Measurements from ENCODE around the gene PLD1. TPM values are rescaled to one million over a fixed set of nuclear protein-coding genes. Genes with fewer than 3 reads are reported as not detected.

The PLD1 gene
- total and polyA plus RNA-seq, 10 of the 15 experiments (the other 5 are each of a cell fraction or from before 2014, with no cell fraction given), result 2.9 to 108 (median 3.6) TPM

- TF ChIP-seq, protein P1, sequence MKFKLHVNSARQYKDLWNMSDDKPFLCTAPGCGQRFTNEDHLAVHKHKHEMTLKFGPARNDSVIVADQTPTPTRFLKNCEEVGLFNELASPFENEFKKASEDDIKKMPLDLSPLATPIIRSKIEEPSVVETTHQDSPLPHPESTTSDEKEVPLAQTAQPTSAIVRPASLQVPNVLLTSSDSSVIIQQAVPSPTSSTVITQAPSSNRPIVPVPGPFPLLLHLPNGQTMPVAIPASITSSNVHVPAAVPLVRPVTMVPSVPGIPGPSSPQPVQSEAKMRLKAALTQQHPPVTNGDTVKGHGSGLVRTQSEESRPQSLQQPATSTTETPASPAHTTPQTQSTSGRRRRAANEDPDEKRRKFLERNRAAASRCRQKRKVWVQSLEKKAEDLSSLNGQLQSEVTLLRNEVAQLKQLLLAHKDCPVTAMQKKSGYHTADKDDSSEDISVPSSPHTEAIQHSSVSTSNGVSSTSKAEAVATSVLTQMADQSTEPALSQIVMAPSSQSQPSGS (IDR thresholded peaks at IDR 0.05; ENCODE audit: low read length), result no peak
- no peak for TF ChIP-seq SREBF2 (IDR thresholded peaks at IDR 0.05; ENCODE audit: low read length)
- TF ChIP-seq MEF2B (IDR thresholded peaks at IDR 0.05; ENCODE audit: partially characterized antibody, poor library complexity, severe bottlenecking), result no peak
- TF ChIP-seq MAX (IDR thresholded peaks at IDR 0.05; ENCODE audit: low read depth, low read length), result no peak
- no peak for TF ChIP-seq SMC3 (IDR thresholded peaks at IDR 0.05; ENCODE audit: borderline replicate concordance, low read length)
- TF ChIP-seq, protein P2, sequence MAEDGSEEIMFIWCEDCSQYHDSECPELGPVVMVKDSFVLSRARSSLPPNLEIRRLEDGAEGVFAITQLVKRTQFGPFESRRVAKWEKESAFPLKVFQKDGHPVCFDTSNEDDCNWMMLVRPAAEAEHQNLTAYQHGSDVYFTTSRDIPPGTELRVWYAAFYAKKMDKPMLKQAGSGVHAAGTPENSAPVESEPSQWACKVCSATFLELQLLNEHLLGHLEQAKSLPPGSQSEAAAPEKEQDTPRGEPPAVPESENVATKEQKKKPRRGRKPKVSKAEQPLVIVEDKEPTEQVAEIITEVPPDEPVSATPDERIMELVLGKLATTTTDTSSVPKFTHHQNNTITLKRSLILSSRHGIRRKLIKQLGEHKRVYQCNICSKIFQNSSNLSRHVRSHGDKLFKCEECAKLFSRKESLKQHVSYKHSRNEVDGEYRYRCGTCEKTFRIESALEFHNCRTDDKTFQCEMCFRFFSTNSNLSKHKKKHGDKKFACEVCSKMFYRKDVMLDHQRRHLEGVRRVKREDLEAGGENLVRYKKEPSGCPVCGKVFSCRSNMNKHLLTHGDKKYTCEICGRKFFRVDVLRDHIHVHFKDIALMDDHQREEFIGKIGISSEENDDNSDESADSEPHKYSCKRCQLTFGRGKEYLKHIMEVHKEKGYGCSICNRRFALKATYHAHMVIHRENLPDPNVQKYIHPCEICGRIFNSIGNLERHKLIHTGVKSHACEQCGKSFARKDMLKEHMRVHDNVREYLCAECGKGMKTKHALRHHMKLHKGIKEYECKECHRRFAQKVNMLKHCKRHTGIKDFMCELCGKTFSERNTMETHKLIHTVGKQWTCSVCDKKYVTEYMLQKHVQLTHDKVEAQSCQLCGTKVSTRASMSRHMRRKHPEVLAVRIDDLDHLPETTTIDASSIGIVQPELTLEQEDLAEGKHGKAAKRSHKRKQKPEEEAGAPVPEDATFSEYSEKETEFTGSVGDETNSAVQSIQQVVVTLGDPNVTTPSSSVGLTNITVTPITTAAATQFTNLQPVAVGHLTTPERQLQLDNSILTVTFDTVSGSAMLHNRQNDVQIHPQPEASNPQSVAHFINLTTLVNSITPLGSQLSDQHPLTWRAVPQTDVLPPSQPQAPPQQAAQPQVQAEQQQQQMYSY (CRISPR knock-in tag; IDR thresholded peaks at IDR 0.05), result no peak
- no peak for TF ChIP-seq TARDBP (IDR thresholded peaks at IDR 0.05; ENCODE audit: borderline replicate concordance)
- TF ChIP-seq GATAD2B (conservative IDR thresholded peaks at IDR 0.05; ENCODE audit: low read depth), result peak; percentile 15; the same call in 1 of the 2 replicates
- TF ChIP-seq LARP7 (IDR thresholded peaks at IDR 0.05), result 0 out of 2 replicates have a peak, but pooled peaks have one; percentile 47
- TF ChIP-seq MTA3 (IDR thresholded peaks at IDR 0.05; ENCODE audit: borderline replicate concordance, low read length), result no peak
- no peak for TF ChIP-seq HDAC6 (IDR thresholded peaks at IDR 0.05; ENCODE audit: unreplicated experiment)
- TF ChIP-seq HCFC1 (IDR thresholded peaks at IDR 0.05; ENCODE audit: low read length), result no peak
- peak; percentile 60; the same call in 1 of the 2 replicates for TF ChIP-seq SMARCA5 (IDR thresholded peaks at IDR 0.05)
- TF ChIP-seq RFX5 (IDR thresholded peaks at IDR 0.05; ENCODE audit: low read depth, low read length), result no peak
- TF ChIP-seq, protein P3, sequence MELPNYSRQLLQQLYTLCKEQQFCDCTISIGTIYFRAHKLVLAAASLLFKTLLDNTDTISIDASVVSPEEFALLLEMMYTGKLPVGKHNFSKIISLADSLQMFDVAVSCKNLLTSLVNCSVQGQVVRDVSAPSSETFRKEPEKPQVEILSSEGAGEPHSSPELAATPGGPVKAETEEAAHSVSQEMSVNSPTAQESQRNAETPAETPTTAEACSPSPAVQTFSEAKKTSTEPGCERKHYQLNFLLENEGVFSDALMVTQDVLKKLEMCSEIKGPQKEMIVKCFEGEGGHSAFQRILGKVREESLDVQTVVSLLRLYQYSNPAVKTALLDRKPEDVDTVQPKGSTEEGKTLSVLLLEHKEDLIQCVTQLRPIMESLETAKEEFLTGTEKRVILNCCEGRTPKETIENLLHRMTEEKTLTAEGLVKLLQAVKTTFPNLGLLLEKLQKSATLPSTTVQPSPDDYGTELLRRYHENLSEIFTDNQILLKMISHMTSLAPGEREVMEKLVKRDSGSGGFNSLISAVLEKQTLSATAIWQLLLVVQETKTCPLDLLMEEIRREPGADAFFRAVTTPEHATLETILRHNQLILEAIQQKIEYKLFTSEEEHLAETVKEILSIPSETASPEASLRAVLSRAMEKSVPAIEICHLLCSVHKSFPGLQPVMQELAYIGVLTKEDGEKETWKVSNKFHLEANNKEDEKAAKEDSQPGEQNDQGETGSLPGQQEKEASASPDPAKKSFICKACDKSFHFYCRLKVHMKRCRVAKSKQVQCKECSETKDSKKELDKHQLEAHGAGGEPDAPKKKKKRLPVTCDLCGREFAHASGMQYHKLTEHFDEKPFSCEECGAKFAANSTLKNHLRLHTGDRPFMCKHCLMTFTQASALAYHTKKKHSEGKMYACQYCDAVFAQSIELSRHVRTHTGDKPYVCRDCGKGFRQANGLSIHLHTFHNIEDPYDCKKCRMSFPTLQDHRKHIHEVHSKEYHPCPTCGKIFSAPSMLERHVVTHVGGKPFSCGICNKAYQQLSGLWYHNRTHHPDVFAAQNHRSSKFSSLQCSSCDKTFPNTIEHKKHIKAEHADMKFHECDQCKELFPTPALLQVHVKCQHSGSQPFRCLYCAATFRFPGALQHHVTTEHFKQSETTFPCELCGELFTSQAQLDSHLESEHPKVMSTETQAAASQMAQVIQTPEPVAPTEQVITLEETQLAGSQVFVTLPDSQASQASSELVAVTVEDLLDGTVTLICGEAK (IDR thresholded peaks at IDR 0.05; ENCODE audit: borderline replicate concordance), result peak; percentile 26; the same call in 1 of the 2 replicates
Measured at GRCh38 chr3:171813278-171813896, 3.1 kb upstream of the PLD1 start (continued).

All from GM12878 (cell line).